Mesodermal cell (in vitro differentiated cells): ENCODE results near the gene SARNP.
"Not testable (repeated sequence)": the region's sequence is repeated elsewhere in the genome, so short reads cannot be mapped to it uniquely, and the experiment has no call there.

Experiments used
- H3K27ac ChIP-seq: 2 replicates; pipeline ENCODE4 v1.7.0; 2013; ENCODE audit warnings: mild to moderate bottlenecking, low read depth, low read length, moderate library complexity; ENCODE audit not compliant: severe bottlenecking
- H3K36me3 ChIP-seq: 2 replicates; pipeline ENCODE4 v1.7.1; 2013; ENCODE audit warnings: mild to moderate bottlenecking, low read length, moderate library complexity; ENCODE audit not compliant: control insufficient read depth, insufficient read depth
- H3K4me1 ChIP-seq: one replicate; pipeline ENCODE4 v1.7.1; 2013; ENCODE audit warnings: mild to moderate bottlenecking, low read length; ENCODE audit not compliant: insufficient read depth, control insufficient read depth, poor library complexity, severe bottlenecking
- H3K4me3 ChIP-seq: 2 replicates; pipeline ENCODE4 v1.7.0; 2013; ENCODE audit warnings: low read length, control low read depth, mild to moderate bottlenecking; ENCODE audit not compliant: insufficient read depth, poor library complexity, severe bottlenecking; ENCODE audit errors: extremely low read depth
- H3K9me3 ChIP-seq: 2 replicates; pipeline ENCODE4 v1.7.1; 2013; ENCODE audit warnings: mild to moderate bottlenecking, low read length, moderate library complexity; ENCODE audit not compliant: control insufficient read depth
- WGBS, 2 experiments: methylation state at CpG; one replicate each; pipeline ENCODE4 v1.1.5; 2013; ENCODE audit warnings: missing lambda C conversion rate in 2 of 2; ENCODE audit not compliant: insufficient coverage in 2 of 2; 5-methylcytosine and 5-hydroxymethylcytosine counted together

Gene SARNP

DNA sequence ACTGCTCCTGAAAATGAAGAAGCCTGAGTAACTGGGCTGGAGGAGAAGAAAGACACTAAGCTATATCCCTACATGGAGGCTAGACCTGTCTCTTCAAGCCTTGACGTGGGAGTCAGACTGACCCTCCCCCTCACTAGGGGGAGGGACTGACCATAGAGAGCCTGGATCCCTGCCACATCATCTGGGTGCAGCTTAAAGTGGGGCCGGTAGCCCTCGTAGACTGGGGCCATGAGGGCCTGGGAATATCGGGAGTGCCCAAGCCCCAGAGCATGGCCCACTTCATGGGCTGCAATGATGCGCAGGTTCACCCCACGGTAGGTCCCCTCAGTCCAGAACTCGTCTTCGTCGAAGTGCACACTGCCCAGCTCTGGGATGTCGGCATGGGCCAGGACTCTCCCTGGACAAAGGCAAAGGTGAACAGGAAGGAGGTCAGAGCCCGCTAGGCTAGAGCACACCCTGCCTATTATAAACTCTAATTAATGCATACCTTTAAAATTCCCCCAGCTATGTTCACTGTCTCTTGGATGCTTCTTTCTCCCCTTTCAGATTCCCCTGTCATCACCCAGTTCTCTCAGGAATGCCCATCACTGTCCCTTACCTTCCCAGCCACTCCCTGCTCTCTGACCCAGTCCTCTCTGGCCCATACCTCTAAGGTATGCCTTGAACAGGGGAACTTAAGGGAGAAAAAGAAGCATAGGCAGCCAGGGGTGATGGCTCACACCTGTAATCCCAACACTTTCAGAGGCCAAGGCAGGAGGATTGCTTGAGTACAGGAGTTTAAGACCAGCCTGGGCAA, 22.0 kb upstream of the SARNP start:
- Histone ChIP-seq H3K9me3 (no peaks in the 10 kb centered on the region), H3K4me3 (no peak overlapping the region), H3K36me3 (peaks cover 29% of the 10 kb centered on the region), H3K4me1 (peaks cover 5% of the 10 kb centered on the region), H3K27ac (no peak overlapping the region)
- WGBS, 2 experiments = 97% methylated on average over 8 to 9 of the region's 11 CpGs

DNA sequence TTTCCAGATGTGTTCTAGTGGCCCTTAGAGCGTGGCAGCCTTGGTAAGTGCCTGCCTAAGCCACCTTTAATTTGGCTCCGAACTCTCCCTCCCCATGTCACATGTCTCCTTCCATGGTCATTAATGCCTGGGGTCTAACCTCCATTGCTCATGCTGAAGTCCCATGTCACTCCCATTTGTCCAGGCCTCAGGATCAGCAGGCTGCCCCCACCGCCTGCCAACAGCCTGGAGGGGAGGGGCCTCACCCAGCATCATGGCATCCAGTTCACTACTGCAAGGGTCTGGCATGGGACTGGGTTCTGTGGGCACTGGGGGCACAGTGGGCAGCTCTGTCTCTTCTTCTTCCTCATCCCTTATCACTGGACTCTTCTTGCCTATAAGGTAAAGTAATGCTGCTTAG, 20.8 kb upstream of the SARNP start:
- 95% methylated on average over 2 to 3 of the region's 3 CpGs for WGBS, 2 experiments

DNA sequence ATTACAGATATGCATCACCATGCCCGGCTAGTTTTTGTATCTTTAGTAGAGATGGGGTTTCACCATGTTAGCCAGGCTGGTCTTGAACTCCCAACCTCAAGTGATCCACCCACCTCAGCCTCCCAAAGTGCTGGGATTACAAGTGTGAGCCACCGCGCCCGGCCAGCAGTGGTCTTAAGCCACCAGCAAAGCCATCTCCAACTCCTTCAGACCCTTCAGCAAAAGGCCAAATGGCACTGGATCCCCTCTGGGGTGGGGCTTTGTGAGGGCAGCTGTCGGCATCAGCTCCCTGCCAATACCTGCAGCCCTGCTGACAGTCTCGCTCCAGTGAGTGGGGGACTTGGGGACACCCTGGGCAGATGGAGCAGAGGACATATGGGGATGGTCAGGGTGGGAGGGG, 16.9 kb upstream of the SARNP start:
- Histone ChIP-seq H3K4me1 (peaks cover 13% of the 10 kb centered on the region), H3K36me3 (peaks cover 28% of the 10 kb centered on the region)
- not testable (repeated sequence) for H3K4me3 ChIP-seq, H3K9me3 ChIP-seq, H3K27ac ChIP-seq
- WGBS, 2 experiments = 87 to 96% methylated on average over 3 to 4 of the region's 6 CpGs

More for the DNA sequence above, 20.8 kb upstream of the SARNP start:
- H3K27ac ChIP-seq = no peak overlapping the region
- H3K4me1 ChIP-seq = peaks cover 5% of the 10 kb centered on the region
- H3K4me3 ChIP-seq = no peak overlapping the region
- H3K9me3 ChIP-seq = no peaks in the 10 kb centered on the region
- peaks cover 33% of the 10 kb centered on the region for H3K36me3 ChIP-seq

DNA sequence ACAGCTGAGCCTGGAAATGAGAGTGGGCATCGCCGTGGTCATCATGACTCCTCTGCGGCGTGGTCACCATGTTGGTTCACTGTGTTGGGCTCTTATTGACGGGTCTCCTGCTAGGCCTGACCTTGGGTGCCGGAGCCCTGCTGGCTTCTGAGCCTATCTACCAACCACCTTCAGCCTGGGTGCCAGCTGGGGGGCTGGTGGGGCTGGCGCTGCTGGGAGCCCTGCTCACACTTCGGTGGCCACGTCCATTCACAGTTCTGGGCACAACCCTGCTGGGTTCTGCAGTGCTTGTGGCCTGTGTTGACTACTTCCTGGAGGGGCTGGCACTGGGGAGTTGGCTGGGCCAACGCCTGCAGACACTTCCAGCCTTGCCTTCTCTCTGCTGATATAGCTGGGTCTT, 15.5 kb upstream of the SARNP start:
- H3K4me3 ChIP-seq = no peak overlapping the region
- WGBS, 2 experiments = 94 to 99% methylated on average over 9 to 10 of the region's 10 CpGs
- no peaks in the 10 kb centered on the region for H3K9me3 ChIP-seq
- no peak overlapping the region for H3K27ac ChIP-seq
- H3K36me3 ChIP-seq = peaks cover 35% of the 10 kb centered on the region
- peaks cover 13% of the 10 kb centered on the region for H3K4me1 ChIP-seq

DNA sequence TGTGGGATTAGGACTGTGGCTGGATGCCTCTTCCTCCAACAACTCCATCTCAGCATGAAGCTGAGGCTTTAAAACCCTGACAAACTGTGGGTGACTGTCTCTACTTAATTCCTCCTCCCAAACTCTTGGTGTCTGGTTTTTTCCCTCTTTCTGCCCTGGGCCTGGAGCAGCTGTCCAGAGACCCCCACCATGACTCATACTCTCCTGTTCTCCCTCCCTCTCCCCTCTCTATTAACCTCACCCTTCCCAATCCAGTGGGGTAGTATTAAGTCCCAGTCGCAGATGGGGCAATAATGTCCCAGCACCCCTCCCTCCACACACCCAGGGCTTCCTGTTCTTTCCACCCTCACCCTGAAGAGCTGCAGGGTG, 13.9 kb upstream of the SARNP start:
- Histone ChIP-seq H3K4me3 (peak overlapping the region; percentile 91), H3K36me3 (peaks cover 43% of the 10 kb centered on the region), H3K4me1 (peaks cover 17% of the 10 kb centered on the region), H3K27ac (peak overlapping the region; percentile 98), H3K9me3 (no peaks in the 10 kb centered on the region)
- no CpG with 5 or more reads among the region's 1 CpG for WGBS, 2 experiments

DNA sequence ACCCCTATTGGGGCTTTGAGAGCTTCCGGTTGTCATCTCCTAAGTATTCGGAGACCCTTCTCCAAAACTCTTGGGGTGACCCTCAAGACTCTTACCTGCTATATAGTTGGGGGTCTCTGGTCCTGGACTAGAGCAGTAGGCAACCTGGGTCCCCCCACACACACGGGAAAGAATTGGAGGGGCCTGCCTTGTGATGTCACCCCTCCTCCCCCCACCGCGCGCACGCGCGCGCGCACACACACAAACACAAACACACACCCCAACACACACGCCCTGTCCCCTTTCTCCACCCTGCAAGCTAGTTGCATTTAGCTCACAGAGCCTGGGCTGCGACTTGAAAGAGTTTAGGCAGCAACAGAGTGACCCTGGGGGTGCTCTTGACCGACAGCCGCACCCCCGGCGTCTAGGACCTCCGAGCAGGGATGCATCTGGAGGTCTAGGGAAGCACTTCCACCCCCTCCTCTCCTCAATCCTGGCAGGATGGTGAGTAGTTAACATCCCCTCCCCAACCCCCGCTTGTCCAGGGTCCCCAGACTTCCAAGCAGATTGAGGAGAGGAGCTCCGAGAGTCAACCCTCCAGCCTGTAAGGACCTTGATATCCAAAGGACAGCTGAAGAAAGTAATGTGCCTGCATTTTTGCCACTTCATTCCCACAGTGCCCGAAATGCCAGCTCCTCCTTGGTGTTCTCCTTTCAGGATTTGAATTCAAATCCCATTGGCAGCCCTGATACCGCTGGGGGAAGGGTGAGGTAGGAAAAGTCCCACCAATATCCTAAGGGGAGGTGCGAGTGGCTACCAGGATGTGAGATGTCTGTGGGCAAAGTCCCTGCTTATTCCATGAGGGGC, 13.3 kb upstream of the SARNP start:
- Histone ChIP-seq H3K9me3 (no peaks in the 10 kb centered on the region), H3K27ac (peak overlapping the region; percentile 98), H3K36me3 (peaks cover 44% of the 10 kb centered on the region), H3K4me3 (peak overlapping the region; percentile 91), H3K4me1 (peaks cover 17% of the 10 kb centered on the region)
- 3 to 4% methylated on average over 12 to 15 of the region's 23 CpGs for WGBS, 2 experiments

DNA sequence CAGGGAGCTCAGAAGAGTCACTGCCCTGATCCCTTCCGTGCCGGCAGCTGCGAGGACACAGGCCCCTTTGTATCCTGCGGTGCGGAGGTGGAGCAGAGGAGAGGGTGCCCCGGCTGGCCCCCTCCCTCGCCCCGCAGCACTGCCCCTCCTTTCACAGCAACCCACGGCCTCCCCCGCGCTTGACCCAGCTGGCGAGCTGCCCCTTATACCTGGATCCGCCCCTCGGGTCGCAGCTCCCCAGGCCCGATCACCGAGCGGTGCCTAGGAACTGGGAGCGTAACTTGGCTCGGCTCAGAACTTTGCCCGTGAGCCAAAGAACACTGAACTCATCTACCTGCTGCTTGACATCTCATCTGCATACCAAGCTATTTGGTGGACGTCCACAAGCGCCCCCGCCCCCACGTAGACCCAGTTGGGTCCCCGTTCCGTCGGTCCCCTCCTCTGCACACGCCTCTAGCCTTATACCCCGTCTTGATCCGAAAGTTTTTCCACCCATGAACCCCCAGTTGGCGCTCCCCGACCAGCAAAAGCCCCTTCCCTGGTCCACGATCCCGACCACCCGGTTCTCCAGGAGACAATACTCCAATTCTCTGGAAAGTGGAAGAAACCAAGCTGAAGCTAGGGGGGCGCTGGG, 12.6 kb upstream of the SARNP start:
- peak overlapping the region; percentile 91 for H3K4me3 ChIP-seq
- peaks cover 17% of the 10 kb centered on the region for H3K4me1 ChIP-seq
- peak overlapping the region; percentile 98 for H3K27ac ChIP-seq
- WGBS, 2 experiments = 0 to 1% methylated on average over 25 to 28 of the region's 37 CpGs
- peaks cover 44% of the 10 kb centered on the region for H3K36me3 ChIP-seq
- H3K9me3 ChIP-seq = no peaks in the 10 kb centered on the region

DNA sequence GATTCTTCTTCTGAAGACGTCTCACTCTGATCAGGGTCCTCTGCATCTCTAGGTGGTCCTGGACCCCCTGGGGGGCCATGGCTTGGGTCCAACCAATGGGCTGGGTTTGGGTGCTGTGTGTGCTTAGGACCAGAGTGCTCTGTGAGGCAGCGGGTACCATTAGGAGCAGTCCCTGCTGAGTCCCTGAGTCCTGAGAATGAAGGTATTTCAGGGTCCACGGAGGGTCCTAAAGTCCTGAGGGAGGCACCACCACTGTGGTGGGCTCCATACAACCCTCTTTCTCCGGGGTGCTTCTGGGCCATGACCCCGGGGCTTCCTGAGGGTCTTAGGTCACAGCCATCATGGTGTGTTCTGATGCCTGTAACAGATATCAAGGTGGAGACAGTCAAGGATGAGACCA, 10.8 kb upstream of the SARNP start:
- peak overlapping the region; percentile 91 for H3K4me3 ChIP-seq
- WGBS, 2 experiments = 100% methylated on average over 3 of the region's 5 CpGs
- H3K27ac ChIP-seq = no peak overlapping the region
- H3K36me3 ChIP-seq = peaks cover 51% of the 10 kb centered on the region
- peaks cover 25% of the 10 kb centered on the region for H3K4me1 ChIP-seq
- no peaks in the 10 kb centered on the region for H3K9me3 ChIP-seq

DNA sequence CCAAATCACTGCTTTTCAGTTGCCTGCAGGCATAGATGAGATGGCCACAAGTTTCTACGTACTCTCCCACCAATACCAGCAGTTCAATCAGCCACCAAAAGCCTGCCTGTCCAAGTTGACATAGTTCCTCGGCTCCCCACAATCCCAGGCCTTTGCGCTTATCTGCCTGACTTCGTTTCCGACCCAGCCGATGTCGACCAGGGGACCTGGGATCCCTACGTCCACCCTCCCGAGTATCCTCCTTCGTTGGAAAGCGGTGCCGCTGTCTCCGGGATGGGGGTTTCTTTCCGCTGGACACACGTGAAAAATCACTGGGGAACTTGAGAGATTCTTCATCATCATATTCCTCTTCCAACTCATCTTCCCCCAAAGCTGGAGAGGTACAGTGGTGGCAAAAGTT, 10.3 kb upstream of the SARNP start:
- Histone ChIP-seq H3K27ac (no peak overlapping the region), H3K9me3 (no peaks in the 10 kb centered on the region), H3K4me1 (peaks cover 25% of the 10 kb centered on the region), H3K4me3 (no peak overlapping the region), H3K36me3 (peaks cover 54% of the 10 kb centered on the region)
- 96 to 98% methylated on average over 8 to 11 of the region's 15 CpGs for WGBS, 2 experiments

DNA sequence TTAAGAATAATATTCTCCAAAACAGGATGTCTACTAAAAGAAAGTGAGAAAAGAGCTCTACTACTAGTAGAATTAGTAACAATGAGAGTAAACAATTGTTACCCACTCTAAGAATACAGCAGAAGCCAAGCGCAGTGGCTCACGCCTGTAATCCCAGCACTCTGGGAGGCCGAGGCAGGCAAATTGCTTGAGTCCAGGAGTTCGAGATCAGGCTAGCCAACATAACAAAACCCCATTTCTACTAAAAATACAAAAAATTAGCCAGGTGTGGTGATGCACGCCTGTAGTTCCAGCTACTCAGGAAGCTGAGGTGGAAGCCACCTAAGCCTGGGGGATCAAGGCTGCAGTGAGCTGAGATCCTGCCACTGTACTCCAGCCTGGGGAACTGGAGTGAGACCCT, 7.2 kb upstream of the SARNP start:
- WGBS, 2 experiments = 76 to 86% methylated on average over 2 to 3 of the region's 5 CpGs
- H3K36me3 ChIP-seq = peaks cover 85% of the 10 kb centered on the region

More for the DNA sequence above, 7.2 kb upstream of the SARNP start:
- peaks cover 12% of the 10 kb centered on the region for H3K4me1 ChIP-seq
- H3K27ac ChIP-seq = no peak overlapping the region
- H3K4me3 ChIP-seq = no peak overlapping the region
- no peaks in the 10 kb centered on the region for H3K9me3 ChIP-seq
